ENCODE data around the gene PAPPA.

The PAPPA gene

GRCh38 chr9:116153765-116154333, at the start of gene PAPPA:
Gene PAPPA (plus strand): TSS chr9:116153791. CDS start chr9:116154173, 382 bp downstream.
- no peak for DNase-seq

- DNase-seq: no peak
Observed at GRCh38 chr9:116103976-116104820, 49.4 kb upstream of the PAPPA start.

GRCh38 chr9:116112236-116112635, 41.4 kb upstream of the PAPPA start:
- DNase-seq: no peak

GRCh38 chr9:116115761-116116353, 37.7 kb upstream of the PAPPA start:
- no peak for DNase-seq

GRCh38 chr9:116116393-116116792, 37.2 kb upstream of the PAPPA start:
- no peak for DNase-seq

- DNase-seq: no peak
Observed at GRCh38 chr9:116123171-116123570, 30.4 kb upstream of the PAPPA start.

- no peak for DNase-seq
Observed at GRCh38 chr9:116124472-116125040, 29.0 kb upstream of the PAPPA start.

- no peak for DNase-seq
Observed at GRCh38 chr9:116133163-116133562, 20.4 kb upstream of the PAPPA start.

GRCh38 chr9:116134975-116135374, 18.6 kb upstream of the PAPPA start:
- DNase-seq: no peak

GRCh38 chr9:116137010-116137409, 16.6 kb upstream of the PAPPA start:
- no peak for DNase-seq

GRCh38 chr9:116137581-116137980, 16.0 kb upstream of the PAPPA start:
- DNase-seq: no peak

- DNase-seq: no peak
Observed at GRCh38 chr9:116141864-116142561, 11.6 kb upstream of the PAPPA start.

- DNase-seq: no peak
Observed at GRCh38 chr9:116142706-116143492, 10.7 kb upstream of the PAPPA start.

GRCh38 chr9:116144038-116144437, 9.6 kb upstream of the PAPPA start:
- DNase-seq: no peak

GRCh38 chr9:116144555-116144954, 9.0 kb upstream of the PAPPA start:
- DNase-seq: no peak

GRCh38 chr9:116145036-116145435, 8.6 kb upstream of the PAPPA start:
- DNase-seq: no peak

- DNase-seq: no peak
Observed at GRCh38 chr9:116147821-116148220, 5.8 kb upstream of the PAPPA start.

- DNase-seq: peak; percentile 16
Observed at GRCh38 chr9:116149844-116150243, 3.7 kb upstream of the PAPPA start.

- DNase-seq: no peak
Observed at GRCh38 chr9:116151199-116151598, 2.4 kb upstream of the PAPPA start.

- DNase-seq: no peak
Observed at GRCh38 chr9:116151966-116152381, 1.6 kb upstream of the PAPPA start.

- no peak for DNase-seq
Observed at GRCh38 chr9:116152390-116152789, 1.2 kb upstream of the PAPPA start.
